K562 (cell line): Measurements from ENCODE around the gene DIPK2A. TPM values are rescaled to one million over a fixed set of nuclear protein-coding genes. Genes with fewer than 3 reads are reported as not detected.
A peak's percentile ranks its signal among the peaks of the same experiment; 100 is the strongest.

Source experiments
- ATAC-seq: fragments of 200-7000 bp; cut with Tn5 transposase; 3 replicates; pipeline ENCODE4 v1.9.1; 2020; ENCODE audit warnings: moderate library complexity
- BruUV-seq: library from RNA; stranded (reverse); fragments of 400-500 nt; replicated peaks from 2 replicates; lab custom pipeline; 2021; lab: Mats Ljungman, UMichigan
- CTCF ChIA-PET: fragments of 300-600 bp; formaldehyde crosslinking; extraction: SDS; loops from one replicate; lab custom pipeline; 2021; ENCODE audit warnings: low intra/inter-chr PET ratio; lab: Yijun Ruan, JAX
- POLR2A ChIA-PET: fragments of 300-600, 350-650 bp; sonication (Branson Sonifier 250); formaldehyde crosslinking; extraction: SDS; loops from one replicate; lab custom pipeline; 2021; ENCODE audit warnings: antibody characterized with exemption, inconsistent platforms; lab: Yijun Ruan, JAX
- DNase-seq, 4 experiments: peaks; one replicate each; pipeline versions ENCODE4 v3.0.0 to v3.0.0-alpha.2; 2011 to 2018; ENCODE audit warnings: low spot score in 3 of 4, mixed read lengths in 3 of 4; ENCODE audit errors: extremely low read depth in 1 of 4
- FAIRE-seq: peaks from 2 replicates; lab custom pipeline; 2011; peaks lifted over from hg19 to GRCh38; lab: Jason Lieb, UNC
- H2AFZ ChIP-seq: 2 replicates; pipeline ENCODE4 v1.6.0; 2011; ENCODE audit warnings: low read depth, low read length, control low read depth, inconsistent platforms
- H3K27ac ChIP-seq: fragments of 200-600 bp; 3 replicates; pipeline ENCODE4 v1.8.0; 2011; ENCODE audit warnings: low read depth, mild to moderate bottlenecking, control low read depth, inconsistent platforms, low read length, moderate library complexity, mixed read lengths; ENCODE audit errors: extremely low read depth
- H3K27me3 ChIP-seq, 2 experiments: fragments of 300-600 bp in 1 of 2; 2 replicates in 1 of 2; 3 replicates in 1 of 2; pipeline versions ENCODE4 v1.6.0 to v1.8.0; 2011; ENCODE audit warnings: inconsistent platforms in 2 of 2, low read length in 2 of 2, mild to moderate bottlenecking in 1 of 2, mixed read lengths in 1 of 2, moderate library complexity in 1 of 2; ENCODE audit not compliant: control insufficient read depth in 2 of 2, insufficient read depth in 2 of 2
- H3K36me3 ChIP-seq: fragments of 300-600 bp; 3 replicates; pipeline ENCODE4 v1.8.0; 2011; ENCODE audit warnings: mild to moderate bottlenecking, low read length, inconsistent platforms; ENCODE audit not compliant: control insufficient read depth, insufficient read depth
- H3K4me1 ChIP-seq, 2 experiments: fragments of 200-600 bp in 1 of 2; replicated peaks in 1 of 2; 2 replicates in 1 of 2; 3 replicates in 1 of 2; pipeline versions ENCODE4 v1.5.1 to v1.8.0; 2011; ENCODE audit warnings: inconsistent platforms in 2 of 2, low read length in 2 of 2, mild to moderate bottlenecking in 1 of 2, mixed read lengths in 1 of 2, moderate library complexity in 1 of 2; ENCODE audit not compliant: control insufficient read depth in 2 of 2, insufficient read depth in 2 of 2
- H3K4me2 ChIP-seq: 2 replicates; pipeline ENCODE4 v1.6.1; 2011; ENCODE audit warnings: low read length, control low read depth, inconsistent platforms, mixed read lengths; ENCODE audit not compliant: insufficient read depth
- H3K4me3 ChIP-seq: fragments of 200-600 bp; sonication (generic), shearing (Covaris generic); 2 replicates; pipeline ENCODE4 v1.5.1; 2016; ENCODE audit warnings: control low read depth, inconsistent platforms
- H3K79me2 ChIP-seq: fragments of 200-600 bp; 3 replicates; pipeline ENCODE4 v1.8.0; 2011; ENCODE audit warnings: low read length, inconsistent platforms; ENCODE audit not compliant: control insufficient read depth, insufficient read depth
- H3K9ac ChIP-seq, 2 experiments: 2 replicates each; pipeline versions ENCODE4 v1.6.0 to v1.6.1; 2011; ENCODE audit warnings: low read depth in 2 of 2, low read length in 2 of 2, control low read depth in 1 of 2, inconsistent platforms in 1 of 2, mild to moderate bottlenecking in 1 of 2, mixed read lengths in 1 of 2; ENCODE audit not compliant: insufficient read depth in 1 of 2
- H3K9me1 ChIP-seq: one replicate; pipeline ENCODE4 v1.6.0; 2011; ENCODE audit warnings: inconsistent platforms, mild to moderate bottlenecking, low read length, moderate library complexity; ENCODE audit not compliant: control insufficient read depth, insufficient read depth
- H3K9me3 ChIP-seq: replicated peaks from 2 replicates; pipeline ENCODE4 v1.5.1; 2011; ENCODE audit warnings: low read depth, low read length, inconsistent platforms; ENCODE audit not compliant: control insufficient read depth, insufficient read depth
- H4K20me1 ChIP-seq: replicated peaks from 2 replicates; pipeline ENCODE4 v1.6.1; 2011; ENCODE audit warnings: low read length, inconsistent platforms, mixed read lengths; ENCODE audit not compliant: control insufficient read depth, insufficient read depth
- CEBPG ChIP-seq, 3 experiments: fragments of 200-800 bp in 1 of 3; sonication (Bioruptor generic) in 1 of 3; sonication (generic) in 1 of 3; formaldehyde crosslinking in 1 of 3; IDR thresholded peaks in 2 of 3; conservative IDR thresholded peaks in 1 of 3; 2 replicates each; pipeline versions ENCODE4 v1.6.1 to v1.8.0; 2016 to 2022; ENCODE audit warnings: missing compliant biosample characterization in 2 of 3, missing genetic modification characterization in 2 of 3, mild to moderate bottlenecking in 1 of 3, missing genetic modification reagents in 1 of 3
- ERF ChIP-seq: fragments of 450-650 bp; formaldehyde crosslinking; IDR thresholded peaks from 2 replicates; pipeline ENCODE4 v1.4.0; 2020; ENCODE audit warnings: mild to moderate bottlenecking, mixed read lengths
- FOXM1 ChIP-seq, 2 experiments: fragments of 450-650 bp in 1 of 2; sonication (generic) in 1 of 2; formaldehyde crosslinking in 1 of 2; IDR thresholded peaks; 2 replicates each; pipeline versions ENCODE4 v1.6.1 to v1.9.0; 2017 to 2022; ENCODE audit warnings: low read depth in 2 of 2, mild to moderate bottlenecking in 2 of 2, missing genetic modification reagents in 1 of 2, moderate library complexity in 1 of 2
- MYNN ChIP-seq, 2 experiments: sonication (generic); formaldehyde crosslinking in 1 of 2; IDR thresholded peaks; 2 replicates each; pipeline versions ENCODE4 v1.5.0 to v1.6.1; 2016 to 2020; ENCODE audit warnings: antibody characterized with exemption in 1 of 2, missing genetic modification reagents in 1 of 2
- POU5F1 ChIP-seq: fragments of 150-350 bp; IDR thresholded peaks from 2 replicates; pipeline ENCODE4 v1.6.1; 2014; ENCODE audit warnings: borderline replicate concordance, low read length, low read depth, mild to moderate bottlenecking; ENCODE audit not compliant: partially characterized antibody
- ZNF780A ChIP-seq: fragments of 250-450 bp; sonication (Bioruptor Pico); IDR thresholded peaks from 2 replicates; pipeline ENCODE4 v1.5.0; 2021; ENCODE audit warnings: mild to moderate bottlenecking
- WGBS: fragments of 100-300 bp; shearing (Covaris generic); methylation state at CpG from one replicate; pipeline ENCODE4 v1.1.6; 2016; ENCODE audit warnings: low coverage, mixed read lengths; ENCODE audit not compliant: insufficient coverage; ENCODE audit errors: missing lambda C conversion rate; 5-methylcytosine and 5-hydroxymethylcytosine counted together
- in situ Hi-C: fragments of 300-500 bp; cut with MboI; formaldehyde crosslinking; loops from 4 replicates; pipeline ENCODE4 v1.15.0; 2018; ENCODE audit warnings: inconsistent platforms, mixed read lengths
- intact Hi-C: fragments of 100-400 bp; cut with micrococcal nuclease; formaldehyde crosslinking; loops from 2 replicates; pipeline ENCODE4 v1.14.2; 2022
- polyA plus RNA-seq, 8 experiments: library from polyadenylated mRNA; depleted of rRNA in 4 of 8; stranded (reverse) in 5 of 8; unstranded in 3 of 8; fragments of >200 nt; fragmentation: Nextera tagmentation in 2 of 8; fragmentation: Illumina TruSeq in 1 of 8; extraction: Ambion mirVana in 2 of 8; extraction: Trizol in 1 of 8; gene quantifications; 2 replicates each; pipeline versions ENCODE4 v1.2.1 to v1.2.3, GENCODE V29; 2011 to 2014; ENCODE audit warnings: inconsistent platforms in 1 of 8, missing spikeins in 1 of 8
- total RNA-seq, 7 experiments: library from RNA; depleted of rRNA in 6 of 7; stranded (reverse); fragments of >200 nt in 6 of 7; fragmentation: Illumina TruSeq in 2 of 7; extraction: Trizol in 2 of 7; gene quantifications; 2 replicates each; pipeline versions ENCODE4 v1.2.1 to v1.2.3, GENCODE V29; 2011 to 2021; ENCODE audit warnings: low replicate concordance in 1 of 7

Gene DIPK2A
- total and polyA plus RNA-seq, 9 of the 15 experiments (the other 6 are each of a cell fraction or from before 2014, with no cell fraction given), result 3.3 to 15.7 (median 7.8) TPM

GRCh38 chr3:143977341-143978262 lies 6.0 kb downstream of the DIPK2A start:
- no peaks in the 10 kb centered on the region for H4K20me1 ChIP-seq
- FAIRE-seq, result no peak
- WGBS, result 35% methylated on average over 4 of the region's 4 CpGs

More at GRCh38 chr3:143977341-143978262, 6.0 kb downstream of the DIPK2A start:
- Histone ChIP-seq H3K4me1 (peaks cover 4 to 5% of the 10 kb centered on the region in 2 experiments; a peak in 4 of 5 replicates), H3K27ac (no peak overlapping the region), H3K4me2 (peak overlapping the region; percentile 28; the same call in 1 of the 2 replicates), H2AFZ (no peak overlapping the region), H3K9me3 (no peaks in the 10 kb centered on the region), H3K79me2 (peaks cover 92% of the 10 kb centered on the region), H3K36me3 (no peaks in the 10 kb centered on the region), H3K9me1 (no peaks in the 10 kb centered on the region), H3K4me3 (no peak overlapping the region; the same call in 1 of the 2 replicates), H3K27me3 (no peaks in the 10 kb centered on the region), H3K9ac (0 out of 4 replicates have a peak overlapping the region, but pooled peaks of 1 of the 2 experiments have one; percentile 26)
- POLR2A ChIA-PET, result interaction anchor here (0.9 to 1.8 kb wide), 2 partner anchors 8 to 39 kb away, joined by 3 read pairs; no protein-coding TSS in a partner anchor
- CTCF ChIA-PET, result no interaction called here
- intact Hi-C loops, result loop anchor here (5.0 to 10.0 kb wide), 2 partner anchors 40 to 307 kb away; no protein-coding TSS in a partner anchor
- no TSS peak for BruUV-seq
- no peak for ATAC-seq
- peak in 1 of 4 experiments; percentile 1 for DNase-seq
- TF ChIP-seq POU5F1 (no peak), ERF (no peak), MYNN (IDR thresholded peaks at IDR 0.05) (peak; percentile 96), MYNN (CRISPR knock-in tag; IDR thresholded peaks at IDR 0.05) (no peak), FOXM1 (IDR thresholded peaks at IDR 0.05; ENCODE audit: low read depth) (peak; percentile 26; the same call in 1 of the 2 replicates), FOXM1 (CRISPR knock-in tag; IDR thresholded peaks at IDR 0.05; ENCODE audit: low read depth) (no peak), CEBPG (CRISPR knock-in tag; IDR thresholded peaks at IDR 0.05) (peak; percentile 30; the same call in 1 of the 2 replicates), CEBPG (tag; conservative IDR thresholded peaks at IDR 0.05 in 1 of 2, IDR thresholded peaks at IDR 0.05 in 1 of 2) (no peak), ZNF780A (CRISPR knock-in tag) (no peak)
- in situ Hi-C loops, result no loop called here
